Hepatocyte (in vitro differentiated cells): ENCODE measurements around the gene CDC14B. TPM values are rescaled to one million over a fixed set of nuclear protein-coding genes. Genes with fewer than 3 reads are reported as not detected.
"Not testable (repeated sequence)": the region's sequence is repeated elsewhere in the genome, so short reads cannot be mapped to it uniquely, and the experiment has no call there.

Source experiments
- DNase-seq: peaks from one replicate; pipeline ENCODE4 v3.0.0-alpha.2; 2016; ENCODE audit warnings: low spot score
- H2AFZ ChIP-seq: fragments of 200-600 bp; sonication (generic); 2 replicates; pipeline ENCODE4 v1.6.0; 2016; ENCODE audit warnings: antibody characterized with exemption, mild to moderate bottlenecking
- H3K27ac ChIP-seq: fragments of 200-600 bp; sonication (generic); 2 replicates; pipeline ENCODE4 v1.5.1; 2016; ENCODE audit warnings: mild to moderate bottlenecking
- H3K27me3 ChIP-seq: fragments of 200-600 bp; sonication (generic); 2 replicates; pipeline ENCODE4 v1.6.1; 2016
- H3K36me3 ChIP-seq: fragments of 200-600 bp; sonication (generic); replicated peaks from 2 replicates; pipeline ENCODE4 v1.5.1; 2016; ENCODE audit warnings: low read depth; ENCODE audit not compliant: insufficient read depth
- H3K4me1 ChIP-seq: fragments of 200-600 bp; sonication (generic); 2 replicates; pipeline ENCODE4 v1.5.1; 2016; ENCODE audit warnings: mild to moderate bottlenecking, moderate library complexity; ENCODE audit not compliant: insufficient read depth
- H3K4me2 ChIP-seq: fragments of 200-600 bp; sonication (generic); 2 replicates; pipeline ENCODE4 v1.6.0; 2016
- H3K4me3 ChIP-seq: fragments of 200-600 bp; sonication (generic); 2 replicates; pipeline ENCODE4 v1.5.1; 2016; ENCODE audit warnings: mild to moderate bottlenecking
- H3K79me2 ChIP-seq: fragments of 200-600 bp; sonication (generic); 2 replicates; pipeline ENCODE4 v1.6.0; 2017; ENCODE audit warnings: mild to moderate bottlenecking
- H3K9me2 ChIP-seq: fragments of 200-600 bp; sonication (generic); replicated peaks from 2 replicates; pipeline ENCODE4 v1.6.0; 2017; ENCODE audit warnings: mild to moderate bottlenecking; ENCODE audit not compliant: insufficient read depth
- H3K9me3 ChIP-seq: fragments of 200-600 bp; sonication (generic); 2 replicates; pipeline ENCODE4 v1.5.1; 2016; ENCODE audit warnings: low read depth, mild to moderate bottlenecking
- H4K20me1 ChIP-seq: fragments of 200-600 bp; sonication (generic); 2 replicates; pipeline ENCODE4 v1.6.0; 2016; ENCODE audit warnings: mild to moderate bottlenecking; ENCODE audit not compliant: insufficient read depth, poor library complexity, severe bottlenecking
- CTCF ChIP-seq: fragments of 200-600 bp; sonication (generic); IDR thresholded peaks from 2 replicates; pipeline ENCODE4 v1.5.1; 2016; ENCODE audit warnings: antibody characterized with exemption, mild to moderate bottlenecking; ENCODE audit not compliant: poor library complexity
- EZH2 ChIP-seq: fragments of 200-600 bp; sonication (generic); IDR thresholded peaks from 2 replicates; pipeline ENCODE4 v1.6.1; 2016; ENCODE audit warnings: antibody characterized with exemption, mild to moderate bottlenecking, borderline replicate concordance
- EZH2phosphoT487 ChIP-seq: fragments of 200-600 bp; sonication (generic); IDR thresholded peaks from one replicate; pipeline ENCODE4 v1.6.1; 2018; ENCODE audit warnings: antibody characterized with exemption, mild to moderate bottlenecking, low read depth, moderate library complexity; ENCODE audit not compliant: unreplicated experiment, severe bottlenecking
- WGBS: methylation state at CpG from one replicate; pipeline ENCODE4 v1.1.6; 2016; ENCODE audit warnings: low lambda C conversion rate; ENCODE audit errors: missing lambda C conversion rate; 5-methylcytosine and 5-hydroxymethylcytosine counted together
- polyA plus RNA-seq: library from polyadenylated mRNA; unstranded; fragments of >200 nt; fragmentation: Nextera tagmentation; extraction: Ambion mirVana; gene quantifications from 2 replicates; pipeline ENCODE4 v1.2.1, GENCODE V29; 2016
- total RNA-seq: library from RNA; depleted of rRNA; stranded (reverse); fragments of >200 nt; gene quantifications from 2 replicates; pipeline ENCODE4 v1.2.3, GENCODE V29; 2014

The CDC14B gene
- total and polyA plus RNA-seq, 2 experiments from 2014 or later, result 15.1 to 33.4 TPM

GRCh38 chr9:96587338-96588315 is 32.0 kb downstream of the CDC14B start:
- no peaks in the 10 kb centered on the region for H3K4me1 ChIP-seq
- H3K4me2 ChIP-seq, result no peak overlapping the region
- no peaks in the 10 kb centered on the region for H4K20me1 ChIP-seq
- H3K27ac ChIP-seq, result no peak overlapping the region
- 70% methylated on average over 12 of the region's 12 CpGs for WGBS
- no peak overlapping the region for H2AFZ ChIP-seq
- no peak overlapping the region for H3K4me3 ChIP-seq
- H3K9me3 ChIP-seq, result no peaks in the 10 kb centered on the region
- no peaks in the 10 kb centered on the region for H3K27me3 ChIP-seq
- H3K36me3 ChIP-seq, result no peaks in the 10 kb centered on the region
- no peak for TF ChIP-seq CTCF
- H3K9me2 ChIP-seq, result no peaks in the 10 kb centered on the region
- DNase-seq, result no peak
- H3K79me2 ChIP-seq, result peaks cover 61% of the 10 kb centered on the region

GRCh38 chr9:96585426-96585825 is 34.2 kb downstream of the CDC14B start:
- no peak overlapping the region for H3K27ac ChIP-seq
- H3K4me3 ChIP-seq, result no peak overlapping the region
- no peaks in the 10 kb centered on the region for H3K9me2 ChIP-seq
- H3K36me3 ChIP-seq, result no peaks in the 10 kb centered on the region
- no peak overlapping the region for H3K4me2 ChIP-seq
- TF ChIP-seq CTCF (no peak), EZH2phosphoT487 (no peak), EZH2 (no peak)
- no peak for DNase-seq
- H4K20me1 ChIP-seq, result no peaks in the 10 kb centered on the region
- H3K9me3 ChIP-seq, result no peaks in the 10 kb centered on the region
- no peak overlapping the region for H2AFZ ChIP-seq
- peaks cover 56% of the 10 kb centered on the region for H3K79me2 ChIP-seq
- no peaks in the 10 kb centered on the region for H3K4me1 ChIP-seq
- H3K27me3 ChIP-seq, result no peaks in the 10 kb centered on the region

- not testable (repeated sequence) for H3K9me2 ChIP-seq, H3K27ac ChIP-seq, DNase-seq, H3K4me3 ChIP-seq, H3K4me1 ChIP-seq, H4K20me1 ChIP-seq, H2AFZ ChIP-seq, H3K27me3 ChIP-seq, H3K9me3 ChIP-seq, H3K36me3 ChIP-seq
- WGBS, result 84% methylated on average over 2 of the region's 2 CpGs
- Histone ChIP-seq H3K4me2 (peak overlapping the region; percentile 3), H3K79me2 (peaks cover 70% of the 10 kb centered on the region)
Measured at GRCh38 chr9:96582199-96582598, 37.4 kb downstream of the CDC14B start.

GRCh38 chr9:96581786-96582185 is 37.9 kb downstream of the CDC14B start:
- no peaks in the 10 kb centered on the region for H4K20me1 ChIP-seq
- no peak overlapping the region for H3K27ac ChIP-seq
- no peak for TF ChIP-seq EZH2
- TF ChIP-seq CTCF, result no peak
- TF ChIP-seq EZH2phosphoT487, result no peak
- no peaks in the 10 kb centered on the region for H3K9me2 ChIP-seq
- H3K9me3 ChIP-seq, result no peaks in the 10 kb centered on the region
- DNase-seq, result no peak
- no peaks in the 10 kb centered on the region for H3K36me3 ChIP-seq
- 43% methylated on average over 6 of the region's 6 CpGs for WGBS
- no peaks in the 10 kb centered on the region for H3K27me3 ChIP-seq
- peaks cover 71% of the 10 kb centered on the region for H3K79me2 ChIP-seq
- peak overlapping the region; percentile 3 for H3K4me2 ChIP-seq
- H3K4me3 ChIP-seq, result no peak overlapping the region
- H3K4me1 ChIP-seq, result no peaks in the 10 kb centered on the region
- H2AFZ ChIP-seq, result no peak overlapping the region
